H1 (cell line): Measurements from ENCODE around the gene MRPS18B. TPM values are rescaled to one million over a fixed set of nuclear protein-coding genes. Genes with fewer than 3 reads are reported as not detected.

Experiments used
- CTCF ChIA-PET: fragments of 300-600 bp; sonication (Branson Sonifier 250); formaldehyde crosslinking; loops from one replicate; lab custom pipeline; 2021; ENCODE audit not compliant: partially characterized antibody; lab: Charles Lee
- POLR2A ChIA-PET: fragments of 300-600 bp; sonication (Branson Sonifier 250); formaldehyde crosslinking; loops from one replicate; lab custom pipeline; 2021; ENCODE audit warnings: inconsistent platforms; ENCODE audit not compliant: partially characterized antibody; lab: Charles Lee
- DNase-seq, 2 experiments: peaks; one replicate each; pipeline versions ENCODE4 v3.0.0 to v3.0.0-alpha.2; 2010 to 2022; ENCODE audit warnings: low spot score in 2 of 2, low read depth in 1 of 2, mixed read lengths in 1 of 2
- FAIRE-seq: peaks from 2 replicates; lab custom pipeline; 2011; peaks lifted over from hg19 to GRCh38; lab: Jason Lieb, UNC
- H2AFZ ChIP-seq: 2 replicates; pipeline ENCODE4 v1.8.1; 2012; ENCODE audit warnings: low read length, inconsistent platforms
- H2AK5ac ChIP-seq: 2 replicates; pipeline ENCODE4 v1.6.1; 2013; ENCODE audit warnings: low read depth, low read length
- H2BK120ac ChIP-seq: replicated peaks from 2 replicates; pipeline ENCODE3; 2013; ENCODE audit warnings: low read depth, low read length, inconsistent platforms
- H2BK12ac ChIP-seq: 2 replicates; pipeline ENCODE4 v1.6.1; 2013; ENCODE audit warnings: low read depth, low read length
- H2BK15ac ChIP-seq: 2 replicates; pipeline ENCODE4 v1.6.1; 2013; ENCODE audit warnings: low read length
- H2BK20ac ChIP-seq: 2 replicates; pipeline ENCODE4 v1.6.1; 2013; ENCODE audit warnings: low read length
- H2BK5ac ChIP-seq: 2 replicates; pipeline ENCODE4 v1.6.1; 2013; ENCODE audit warnings: low read depth, low read length
- H3K14ac ChIP-seq: 2 replicates; pipeline ENCODE4 v1.6.1; 2013; ENCODE audit warnings: inconsistent platforms; ENCODE audit not compliant: insufficient read length
- H3K18ac ChIP-seq: 2 replicates; pipeline ENCODE4 v1.6.1; 2013; ENCODE audit warnings: low read length; ENCODE audit errors: extremely low read depth
- H3K23ac ChIP-seq: 2 replicates; pipeline ENCODE4 v1.6.1; 2013; ENCODE audit warnings: inconsistent platforms; ENCODE audit not compliant: insufficient read length
- H3K23me2 ChIP-seq: 2 replicates; pipeline ENCODE4 v1.6.1; 2013; ENCODE audit warnings: low read depth, low read length
- H3K27ac ChIP-seq: 2 replicates; pipeline ENCODE4 v1.6.1; 2011; ENCODE audit warnings: low read depth, low read length, inconsistent platforms
- H3K27me3 ChIP-seq, 4 experiments: replicated peaks in 1 of 4; 1 replicate in 1 of 4; 2 replicates in 3 of 4; pipeline versions ENCODE4 v1.6.1 to v1.8.1; 2011 to 2013; ENCODE audit warnings: low read length in 3 of 4, mild to moderate bottlenecking in 3 of 4, inconsistent platforms in 2 of 4, mixed read lengths in 2 of 4, moderate library complexity in 1 of 4; ENCODE audit not compliant: control insufficient read depth in 3 of 4, insufficient read depth in 3 of 4; ENCODE audit errors: extremely low read depth in 1 of 4
- H3K36me3 ChIP-seq, 4 experiments: 2 replicates each; pipeline versions ENCODE4 v1.6.1 to v1.8.1; 2011 to 2013; ENCODE audit warnings: mild to moderate bottlenecking in 4 of 4, low read length in 3 of 4, moderate library complexity in 2 of 4, control low read depth in 1 of 4, inconsistent platforms in 1 of 4; ENCODE audit not compliant: insufficient read depth in 4 of 4, control insufficient read depth in 2 of 4
- H3K4ac ChIP-seq: replicated peaks from 2 replicates; pipeline ENCODE3; 2013; ENCODE audit warnings: low read length, low read depth, mixed read lengths, inconsistent platforms; ENCODE audit not compliant: insufficient read length
- H3K4me1 ChIP-seq, 4 experiments: replicated peaks in 1 of 4; 1 replicate in 1 of 4; 2 replicates in 3 of 4; pipeline versions ENCODE4 v1.6.1 to v1.8.1; 2011 to 2013; ENCODE audit warnings: low read length in 3 of 4, inconsistent platforms in 2 of 4, mixed read lengths in 1 of 4; ENCODE audit not compliant: insufficient read depth in 4 of 4, control insufficient read depth in 3 of 4
- H3K4me2 ChIP-seq, 2 experiments: 2 replicates each; pipeline versions ENCODE4 v1.6.1 to v1.8.1; 2011 to 2013; ENCODE audit warnings: low read depth in 2 of 2, low read length in 2 of 2, control low read depth in 1 of 2, inconsistent platforms in 1 of 2, mild to moderate bottlenecking in 1 of 2; ENCODE audit not compliant: insufficient read depth in 1 of 2
- H3K4me3 ChIP-seq, 4 experiments: fragments of 200-600, 300-600 bp in 1 of 4; sonication (generic), shearing (Covaris generic), sonication (Bioruptor Twin) in 1 of 4; 2 replicates each; pipeline versions ENCODE4 v1.5.1 to v1.8.1; 2011 to 2016; ENCODE audit warnings: low read length in 4 of 4, low read depth in 3 of 4, control low read depth in 2 of 4, inconsistent platforms in 2 of 4, mild to moderate bottlenecking in 2 of 4, mixed read lengths in 1 of 4, moderate library complexity in 1 of 4; ENCODE audit not compliant: insufficient read depth in 2 of 4; ENCODE audit errors: extremely low read depth in 1 of 4
- H3K56ac ChIP-seq: replicated peaks from 2 replicates; pipeline ENCODE3; 2013; ENCODE audit warnings: low read depth, mild to moderate bottlenecking, mixed read lengths, low read length, inconsistent platforms; ENCODE audit not compliant: insufficient read length
- H3K79me1 ChIP-seq: 2 replicates; pipeline ENCODE4 v1.6.1; 2013; ENCODE audit warnings: low read depth, low read length, control low read depth
- H3K79me2 ChIP-seq, 2 experiments: 2 replicates each; pipeline versions ENCODE4 v1.6.1 to v1.8.1; 2012 to 2013; ENCODE audit warnings: low read length in 2 of 2, mild to moderate bottlenecking in 2 of 2, inconsistent platforms in 1 of 2; ENCODE audit not compliant: insufficient read depth in 2 of 2, control insufficient read depth in 1 of 2
- H3K9ac ChIP-seq, 4 experiments: replicated peaks in 1 of 4; 1 replicate in 1 of 4; 2 replicates in 3 of 4; pipeline versions ENCODE4 v1.6.1 to v1.8.1; 2011 to 2013; ENCODE audit warnings: low read depth in 3 of 4, low read length in 3 of 4, control low read depth in 2 of 4, mild to moderate bottlenecking in 2 of 4, moderate library complexity in 2 of 4, inconsistent platforms in 1 of 4; ENCODE audit errors: extremely low read depth in 1 of 4
- H3K9me3 ChIP-seq, 2 experiments: 2 replicates each; pipeline versions ENCODE4 v1.6.1 to v1.8.1; 2012 to 2013; ENCODE audit warnings: mild to moderate bottlenecking in 2 of 2, moderate library complexity in 2 of 2, control low read depth in 1 of 2, inconsistent platforms in 1 of 2, low read depth in 1 of 2, low read length in 1 of 2, mixed read lengths in 1 of 2; ENCODE audit not compliant: insufficient read depth in 2 of 2
- H4K20me1 ChIP-seq, 2 experiments: replicated peaks in 1 of 2; 2 replicates each; pipeline versions ENCODE3 to v1.8.1; 2011 to 2013; ENCODE audit warnings: inconsistent platforms in 2 of 2, low read length in 2 of 2, mild to moderate bottlenecking in 1 of 2; ENCODE audit not compliant: insufficient read depth in 2 of 2, control insufficient read depth in 1 of 2
- H4K5ac ChIP-seq: 2 replicates; pipeline ENCODE4 v1.6.1; 2013; ENCODE audit warnings: low read length, low read depth, mixed read lengths, inconsistent platforms; ENCODE audit not compliant: insufficient read length
- H4K8ac ChIP-seq: 2 replicates; pipeline ENCODE4 v1.8.0; 2013; ENCODE audit warnings: mild to moderate bottlenecking, moderate library complexity, low read length, inconsistent platforms; ENCODE audit not compliant: insufficient read depth; ENCODE audit errors: extremely low read depth
- H4K91ac ChIP-seq: replicated peaks from 2 replicates; pipeline ENCODE3; 2013; ENCODE audit warnings: low read length, mixed read lengths, inconsistent platforms; ENCODE audit not compliant: insufficient read length
- KDM1A ChIP-seq: fragments of 200-600, 300-600 bp; sonication (generic); IDR thresholded peaks from 2 replicates; pipeline ENCODE4 v1.7.1; 2016; ENCODE audit warnings: mild to moderate bottlenecking, low read length, borderline replicate concordance
- SIX5 ChIP-seq: IDR thresholded peaks from 2 replicates; pipeline ENCODE4 v1.6.1; 2011; ENCODE audit warnings: mild to moderate bottlenecking, low read depth, low read length
- WGBS, 2 experiments: shearing (Covaris generic) in 1 of 2; methylation state at CpG; one replicate each; pipeline versions ENCODE4 v1.1.6 to v1.1.7; 2013 to 2015; ENCODE audit warnings: low lambda C conversion rate in 2 of 2, mixed read lengths in 2 of 2, inconsistent platforms in 1 of 2, low coverage in 1 of 2, missing lambda C conversion rate in 1 of 2; ENCODE audit not compliant: insufficient replicate concordance in 2 of 2, insufficient coverage in 1 of 2, insufficient read length in 1 of 2; ENCODE audit errors: extremely low coverage in 1 of 2, missing lambda C conversion rate in 1 of 2; 5-methylcytosine and 5-hydroxymethylcytosine counted together
- polyA plus RNA-seq, 7 experiments: library from polyadenylated mRNA; depleted of rRNA in 3 of 7; stranded (reverse) in 5 of 7; unstranded in 2 of 7; fragments of >200 nt in 5 of 7; fragments of 200-250 nt in 2 of 7; gene quantifications; 1 replicate in 5 of 7; 2 replicates in 1 of 7; 4 replicates in 1 of 7; pipeline versions ENCODE4 v1.2.1 to v1.2.3, GENCODE V29; 2011 to 2013; ENCODE audit warnings: missing spikeins in 2 of 7, mixed read lengths in 2 of 7
- total RNA-seq: library from RNA; stranded (reverse); fragmentation: NEBNext Ultra II Directional; extraction: Animal tissue kit (Norgen Biotek cat#: 25700); gene quantifications from 2 replicates; pipeline ENCODE4 v1.2.1, GENCODE V29; 2021

Gene MRPS18B
- total and polyA plus RNA-seq, 2 of the 8 experiments (the other 6 are each of a cell fraction or from before 2014, with no cell fraction given): 57.8 to 83.3 TPM

DNA sequence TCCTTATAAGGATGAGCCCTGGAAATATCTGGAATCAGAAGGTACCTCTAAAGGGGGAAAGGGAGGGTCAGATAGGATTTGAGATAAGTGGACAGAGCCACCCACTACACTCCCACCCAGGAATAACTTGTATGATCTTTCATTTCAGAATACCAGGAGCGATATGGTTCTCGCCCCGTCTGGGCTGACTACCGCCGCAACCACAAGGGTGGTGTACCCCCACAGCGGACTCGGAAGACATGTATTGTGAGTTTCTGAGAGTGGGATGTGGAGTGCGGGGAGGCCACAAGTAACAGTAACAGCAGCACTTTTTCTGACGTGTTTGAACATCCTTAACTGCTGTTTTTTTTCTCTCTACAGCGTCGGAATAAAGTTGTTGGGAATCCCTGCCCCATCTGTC lies 1.9 kb downstream of the MRPS18B start:
- H3K14ac ChIP-seq: no peak overlapping the region
- peaks cover 0 to 2% of the 10 kb centered on the region in 2 experiments for H4K20me1 ChIP-seq
- no peak overlapping the region for H2AK5ac ChIP-seq
- no peak overlapping the region for H3K18ac ChIP-seq
- no peaks in the 10 kb centered on the region for H3K27me3 ChIP-seq
- no peak overlapping the region for H3K9ac ChIP-seq
- no peak overlapping the region for H3K23ac ChIP-seq
- H2BK120ac ChIP-seq: no peak overlapping the region
- no peak overlapping the region for H3K4me2 ChIP-seq
- no peak overlapping the region for H3K4me3 ChIP-seq
- H2BK12ac ChIP-seq: no peak overlapping the region
- no peak overlapping the region for H2AFZ ChIP-seq
- no peaks in the 10 kb centered on the region for H3K9me3 ChIP-seq
- FAIRE-seq: no peak
- H3K4me1 ChIP-seq: peaks cover 0 to 3% (median under 1%) of the 10 kb centered on the region in 4 experiments; a peak in 4 of 7 replicates
- no peak overlapping the region for H2BK15ac ChIP-seq
- H3K79me2 ChIP-seq: peaks cover 4 to 38% of the 10 kb centered on the region in 2 experiments; a peak in 3 of 4 replicates
- CTCF ChIA-PET: interaction anchor here (0.6 to 0.9 kb wide), 3 partner anchors 25 to 612 kb away, joined by 3 read pairs; no protein-coding TSS in a partner anchor
- no peak overlapping the region for H2BK5ac ChIP-seq
- H3K36me3 ChIP-seq: peaks cover 10 to 43% (median 30%) of the 10 kb centered on the region in 4 experiments
- no peak overlapping the region for H3K27ac ChIP-seq
- H3K4ac ChIP-seq: no peak overlapping the region
- H3K23me2 ChIP-seq: peaks cover 12% of the 10 kb centered on the region
- no peak overlapping the region for H4K8ac ChIP-seq
- no peak overlapping the region for H4K5ac ChIP-seq
- POLR2A ChIA-PET: interaction anchor here (1.1 to 3.8 kb wide), 6 partner anchors 15 to 104 kb away, joined by 3 to 43 read pairs (median 23); no protein-coding TSS in a partner anchor
- no peak overlapping the region for H4K91ac ChIP-seq
- peaks cover 3% of the 10 kb centered on the region; the same call in 1 of the 2 replicates for H3K79me1 ChIP-seq
- WGBS, 2 experiments: 96% methylated on average over 11 of the region's 11 CpGs; no CpG with 5 or more reads in 1 of the 2 experiments
- no peak for DNase-seq
- H3K56ac ChIP-seq: no peak overlapping the region
- H2BK20ac ChIP-seq: no peak overlapping the region
- no peak for TF ChIP-seq SIX5
- no peak for TF ChIP-seq KDM1A
